DOHH2 (cell line): ENCODE results near the gene EIF3I.

ENCODE experiments used
- EZH2phosphoT487 ChIP-seq: fragments of 200-600 bp; sonication (generic); IDR thresholded peaks from 2 replicates; pipeline ENCODE4 v1.6.1; 2017; ENCODE audit warnings: borderline replicate concordance, mild to moderate bottlenecking, antibody characterized with exemption, low read length, moderate library complexity, mixed read lengths
- TF ChIP-seq, protein P1 (sequence below): fragments of 200-600 bp; sonication (generic); IDR thresholded peaks from one replicate; pipeline ENCODE4 v1.5.1; 2014; ENCODE audit warnings: antibody characterized with exemption, mild to moderate bottlenecking, low read depth, low read length; ENCODE audit not compliant: poor library complexity, severe bottlenecking

- TF ChIP-seq, protein P1, sequence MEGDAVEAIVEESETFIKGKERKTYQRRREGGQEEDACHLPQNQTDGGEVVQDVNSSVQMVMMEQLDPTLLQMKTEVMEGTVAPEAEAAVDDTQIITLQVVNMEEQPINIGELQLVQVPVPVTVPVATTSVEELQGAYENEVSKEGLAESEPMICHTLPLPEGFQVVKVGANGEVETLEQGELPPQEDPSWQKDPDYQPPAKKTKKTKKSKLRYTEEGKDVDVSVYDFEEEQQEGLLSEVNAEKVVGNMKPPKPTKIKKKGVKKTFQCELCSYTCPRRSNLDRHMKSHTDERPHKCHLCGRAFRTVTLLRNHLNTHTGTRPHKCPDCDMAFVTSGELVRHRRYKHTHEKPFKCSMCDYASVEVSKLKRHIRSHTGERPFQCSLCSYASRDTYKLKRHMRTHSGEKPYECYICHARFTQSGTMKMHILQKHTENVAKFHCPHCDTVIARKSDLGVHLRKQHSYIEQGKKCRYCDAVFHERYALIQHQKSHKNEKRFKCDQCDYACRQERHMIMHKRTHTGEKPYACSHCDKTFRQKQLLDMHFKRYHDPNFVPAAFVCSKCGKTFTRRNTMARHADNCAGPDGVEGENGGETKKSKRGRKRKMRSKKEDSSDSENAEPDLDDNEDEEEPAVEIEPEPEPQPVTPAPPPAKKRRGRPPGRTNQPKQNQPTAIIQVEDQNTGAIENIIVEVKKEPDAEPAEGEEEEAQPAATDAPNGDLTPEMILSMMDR: no peak
- TF ChIP-seq EZH2phosphoT487: no peak
Observed at GRCh38 chr1:32221581-32221979, 627 bp upstream of the EIF3I start.
